GM12801 (cell line): ENCODE measurements around the gene SGCE.

Experiments used
- CTCF ChIP-seq: IDR thresholded peaks from one replicate; pipeline ENCODE4 v1.5.1; 2011; ENCODE audit warnings: control low read depth; ENCODE audit not compliant: insufficient read length; ENCODE audit errors: extremely low read depth

The SGCE gene

GRCh38 chr7:94647295-94647694 lies 8.6 kb downstream of the SGCE start:
- TF ChIP-seq CTCF, result no peak

GRCh38 chr7:94643771-94644545 lies 12.0 kb downstream of the SGCE start:
- TF ChIP-seq CTCF, result no peak

- TF ChIP-seq CTCF, result no peak
These were observed 12.9 kb downstream of the SGCE start for GRCh38 chr7:94642838-94643653.

DNA sequence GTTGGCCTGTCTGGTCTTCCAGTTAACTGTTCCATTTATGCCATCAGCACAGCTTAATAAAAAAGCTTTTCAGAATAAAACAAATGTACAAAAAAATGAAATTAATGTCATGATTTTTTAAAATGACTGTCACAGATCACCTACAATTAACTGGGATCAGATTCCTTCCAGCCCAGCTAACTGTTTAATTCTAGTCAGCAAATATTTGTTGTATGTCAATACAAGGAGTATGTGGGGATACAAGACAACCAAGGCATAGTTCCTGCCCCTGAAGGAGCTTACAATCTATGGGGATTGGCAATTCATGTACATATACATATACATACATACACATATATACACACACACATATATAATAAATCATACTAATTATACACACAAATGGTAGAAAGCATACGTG lies 16.5 kb downstream of the SGCE start:
- no peak for TF ChIP-seq CTCF

DNA sequence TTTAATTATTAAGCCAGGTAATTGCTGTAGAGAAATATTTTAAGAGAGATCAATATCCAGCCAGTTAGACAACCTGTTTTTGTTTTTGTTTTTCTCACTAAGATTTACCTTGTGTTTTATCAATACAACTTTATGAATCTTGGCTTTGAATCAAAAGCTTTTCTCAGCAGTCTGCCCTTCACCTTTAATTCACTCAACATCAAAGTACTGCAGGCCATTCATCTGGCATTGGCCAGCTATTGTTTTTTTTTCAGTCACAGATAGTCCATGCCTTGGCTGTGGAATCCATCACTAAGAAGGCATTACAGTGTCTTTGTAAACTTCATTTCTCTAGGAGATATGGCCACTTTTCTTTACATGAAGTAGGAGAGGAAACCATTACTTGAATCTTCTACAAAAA lies 20.2 kb downstream of the SGCE start:
- TF ChIP-seq CTCF, result no peak

GRCh38 chr7:94634502-94634901 lies 21.4 kb downstream of the SGCE start:
- no peak for TF ChIP-seq CTCF

- TF ChIP-seq CTCF, result no peak
These were observed 22.2 kb downstream of the SGCE start for GRCh38 chr7:94633687-94634086.
